Vagina (tissue), 2 donors: ENCODE data around the gene CAPN13. TPM values are rescaled to one million over a fixed set of nuclear protein-coding genes. Genes with fewer than 3 reads are reported as not detected.

Source experiments
- DNase-seq, 2 donors: peaks; one replicate each; pipeline ENCODE4 v3.0.0-alpha.2; 2017; ENCODE audit errors: extremely low spot score in 2 of 2
- H3K27ac ChIP-seq: fragments of 200-600 bp; sonication (generic); one replicate; pipeline ENCODE4 v1.5.1; 2019
- H3K27me3 ChIP-seq: fragments of 200-600 bp; sonication (generic); one replicate; pipeline ENCODE4 v1.5.1; 2019
- H3K36me3 ChIP-seq, 2 donors: fragments of 200-600 bp; sonication (generic); one replicate each; pipeline ENCODE4 v1.5.1; 2017 to 2019
- H3K4me1 ChIP-seq: fragments of 200-600 bp; sonication (generic); one replicate; pipeline ENCODE4 v1.5.1; 2019
- H3K4me3 ChIP-seq, 2 donors: fragments of 200-600 bp; sonication (generic); 1 replicate in 1 of 2; 2 replicates in 1 of 2; pipeline ENCODE4 v1.5.1; 2016 to 2019
- H3K9me3 ChIP-seq: fragments of 200-600 bp; sonication (generic); one replicate; pipeline ENCODE4 v1.5.1; 2019
- POLR2A ChIP-seq, 2 donors: fragments of 450-650 bp; IDR thresholded peaks; one replicate each; pipeline ENCODE4 v1.6.1; 2017; ENCODE audit warnings: antibody characterized with exemption in 2 of 2, mild to moderate bottlenecking in 2 of 2, moderate library complexity in 2 of 2
- POLR2AphosphoS5 ChIP-seq, 2 donors: sonication (generic); formaldehyde crosslinking; IDR thresholded peaks; one replicate each; pipeline ENCODE4 v1.9.0; 2017; ENCODE audit warnings: antibody characterized with exemption in 2 of 2, mild to moderate bottlenecking in 2 of 2, low read depth in 1 of 2; ENCODE audit not compliant: insufficient read depth in 1 of 2
- intact Hi-C: fragments of 100-400 bp; cut with DNase I; formaldehyde crosslinking; loops from one replicate; pipeline ENCODE4 v1.15.1; 2023
- total RNA-seq: library from RNA; depleted of rRNA; stranded (reverse); fragments of >200 nt; gene quantifications from one replicate; pipeline ENCODE4 v1.2.3, GENCODE V29; 2016
- TF ChIP-seq, protein P1 (sequence below), 3 experiments: fragments of 450-650 bp in 2 of 3; fragments of 200-600 bp in 1 of 3; sonication (generic) in 1 of 3; IDR thresholded peaks; one replicate each; pipeline ENCODE4 v1.5.1; 2017 to 2019; ENCODE audit warnings: antibody characterized with exemption in 3 of 3, mild to moderate bottlenecking in 2 of 3, moderate library complexity in 2 of 3

The CAPN13 gene
- total RNA-seq, 1 donor from 2014 or later = not detected

DNA sequence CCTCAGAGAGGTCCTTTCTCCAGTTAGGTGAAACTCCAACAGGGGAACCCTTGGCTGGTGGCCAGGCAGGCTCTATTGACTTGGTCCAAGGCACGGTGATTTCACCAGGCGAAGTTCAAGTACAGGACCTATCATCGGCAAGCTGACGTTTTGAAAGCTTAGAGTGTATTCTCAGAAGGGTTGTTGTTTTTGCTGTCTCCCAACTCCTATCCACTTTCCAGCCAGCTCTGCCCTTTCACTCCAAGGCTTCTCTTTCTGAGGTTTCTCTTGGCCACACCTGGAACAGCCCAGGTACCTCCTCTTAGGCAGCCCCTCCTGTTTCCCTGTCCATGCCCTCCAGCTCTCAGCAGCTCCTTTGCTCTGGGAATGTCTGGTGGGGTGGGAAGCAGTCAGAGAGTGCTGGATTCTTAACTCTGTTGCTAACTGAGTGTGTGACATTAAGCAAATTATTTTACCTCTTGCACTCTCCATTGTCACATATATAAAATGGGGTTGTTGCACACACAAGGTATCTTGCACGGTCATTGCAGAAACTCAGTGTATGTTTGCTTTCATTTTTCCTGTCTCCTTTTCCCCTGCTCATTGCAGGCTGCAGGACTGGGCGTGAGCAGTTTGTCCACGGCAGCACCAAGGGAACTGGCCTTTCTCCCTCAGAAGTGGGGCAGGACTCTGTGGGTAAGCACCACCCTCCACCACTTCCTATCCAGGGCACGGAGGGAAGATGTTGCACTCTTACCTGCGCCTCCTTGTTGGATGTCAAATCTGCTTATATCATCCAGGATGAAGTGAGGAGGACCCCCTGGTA lies 30.2 kb downstream of the CAPN13 start:
- peak; percentile 42 to 67 for DNase-seq
- TF ChIP-seq POLR2AphosphoS5 (IDR thresholded peaks at IDR 0.05; ENCODE audit: insufficient read depth in 1 of 2, low read depth in 1 of 2) = no peak
- TF ChIP-seq, protein P1, sequence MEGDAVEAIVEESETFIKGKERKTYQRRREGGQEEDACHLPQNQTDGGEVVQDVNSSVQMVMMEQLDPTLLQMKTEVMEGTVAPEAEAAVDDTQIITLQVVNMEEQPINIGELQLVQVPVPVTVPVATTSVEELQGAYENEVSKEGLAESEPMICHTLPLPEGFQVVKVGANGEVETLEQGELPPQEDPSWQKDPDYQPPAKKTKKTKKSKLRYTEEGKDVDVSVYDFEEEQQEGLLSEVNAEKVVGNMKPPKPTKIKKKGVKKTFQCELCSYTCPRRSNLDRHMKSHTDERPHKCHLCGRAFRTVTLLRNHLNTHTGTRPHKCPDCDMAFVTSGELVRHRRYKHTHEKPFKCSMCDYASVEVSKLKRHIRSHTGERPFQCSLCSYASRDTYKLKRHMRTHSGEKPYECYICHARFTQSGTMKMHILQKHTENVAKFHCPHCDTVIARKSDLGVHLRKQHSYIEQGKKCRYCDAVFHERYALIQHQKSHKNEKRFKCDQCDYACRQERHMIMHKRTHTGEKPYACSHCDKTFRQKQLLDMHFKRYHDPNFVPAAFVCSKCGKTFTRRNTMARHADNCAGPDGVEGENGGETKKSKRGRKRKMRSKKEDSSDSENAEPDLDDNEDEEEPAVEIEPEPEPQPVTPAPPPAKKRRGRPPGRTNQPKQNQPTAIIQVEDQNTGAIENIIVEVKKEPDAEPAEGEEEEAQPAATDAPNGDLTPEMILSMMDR (IDR thresholded peaks at IDR 0.05) = no peak
- no peak for TF ChIP-seq POLR2A (IDR thresholded peaks at IDR 0.05)

DNA sequence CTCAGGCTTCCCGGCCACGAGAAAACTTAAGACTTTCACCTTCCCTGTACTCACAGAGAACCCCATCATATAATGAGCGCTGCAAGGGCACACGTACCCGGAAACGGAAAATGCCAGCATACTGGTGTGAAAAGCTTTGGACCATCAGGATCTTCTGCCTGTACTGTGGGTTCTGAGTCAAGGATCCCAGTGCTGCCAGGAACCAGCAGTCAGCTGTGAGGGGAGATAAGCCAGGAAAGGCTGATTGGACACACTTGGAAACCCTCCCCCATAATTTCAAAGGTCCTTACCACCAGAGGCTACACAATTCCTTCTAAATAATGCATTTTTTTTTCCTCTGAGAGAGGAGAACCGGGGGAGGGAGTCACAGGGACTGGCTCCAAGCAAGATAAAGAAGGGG lies 31.4 kb downstream of the CAPN13 start:
- no peaks in the 10 kb centered on the region for H3K9me3 ChIP-seq
- TF ChIP-seq, protein P1 (IDR thresholded peaks at IDR 0.05) = no peak
- TF ChIP-seq POLR2AphosphoS5 (IDR thresholded peaks at IDR 0.05; ENCODE audit: insufficient read depth in 1 of 2, low read depth in 1 of 2) (no peak), POLR2A (IDR thresholded peaks at IDR 0.05) (no peak)
- no peak overlapping the region for H3K27ac ChIP-seq
- no peaks in the 10 kb centered on the region for H3K36me3 ChIP-seq
- H3K27me3 ChIP-seq = no peaks in the 10 kb centered on the region
- no peak overlapping the region for H3K4me3 ChIP-seq
- H3K4me1 ChIP-seq = no peaks in the 10 kb centered on the region
- intact Hi-C loops = no loop called here
- DNase-seq = peak; percentile 20 to 58

More for the DNA sequence above, 30.2 kb downstream of the CAPN13 start:
- intact Hi-C loops = no loop called here
- H3K27me3 ChIP-seq = no peaks in the 10 kb centered on the region
- H3K27ac ChIP-seq = no peak overlapping the region
- H3K36me3 ChIP-seq = no peaks in the 10 kb centered on the region
- H3K9me3 ChIP-seq = no peaks in the 10 kb centered on the region
- H3K4me3 ChIP-seq = no peak overlapping the region
- H3K4me1 ChIP-seq = no peaks in the 10 kb centered on the region

DNA sequence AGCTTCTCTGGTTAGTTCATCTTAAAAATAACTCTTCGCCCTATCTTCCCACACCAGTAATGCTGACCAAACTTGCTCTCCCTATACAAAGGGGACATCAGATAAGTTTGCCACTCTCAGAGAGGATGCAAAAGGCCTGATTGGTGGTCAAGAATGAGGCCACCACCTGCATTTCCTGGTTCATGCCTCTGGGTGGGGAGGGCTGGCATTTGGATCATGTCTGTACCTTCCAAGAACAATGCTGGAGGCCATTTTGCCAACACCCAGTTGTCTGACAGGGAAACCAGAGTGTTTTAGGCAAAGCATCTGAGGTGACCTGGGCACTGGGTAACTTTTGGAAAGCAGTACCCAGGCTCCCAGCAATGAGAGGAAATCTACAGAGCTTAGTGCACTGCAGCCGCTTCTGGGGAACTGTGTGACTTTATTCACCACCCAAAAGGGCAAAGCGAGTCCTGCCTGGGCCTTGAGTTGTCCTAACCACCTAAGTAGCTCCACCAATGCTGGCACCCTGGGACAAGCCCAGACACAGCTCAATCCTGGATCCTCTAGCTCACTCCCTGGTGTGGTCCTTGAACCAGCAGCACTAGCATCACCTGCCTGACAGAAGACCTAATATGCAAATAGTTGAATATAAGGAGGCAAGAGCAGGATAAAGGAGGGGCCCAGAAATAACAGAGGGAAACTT lies 35.1 kb downstream of the CAPN13 start:
- H3K4me3 ChIP-seq = no peak overlapping the region
- no peaks in the 10 kb centered on the region for H3K4me1 ChIP-seq
- no peak overlapping the region for H3K27ac ChIP-seq
- no peaks in the 10 kb centered on the region for H3K27me3 ChIP-seq
- intact Hi-C loops = no loop called here
- H3K36me3 ChIP-seq = no peaks in the 10 kb centered on the region
- TF ChIP-seq, protein P1 (IDR thresholded peaks at IDR 0.05) = no peak
- TF ChIP-seq POLR2AphosphoS5 (IDR thresholded peaks at IDR 0.05; ENCODE audit: insufficient read depth in 1 of 2, low read depth in 1 of 2) = no peak
- no peak for TF ChIP-seq POLR2A (IDR thresholded peaks at IDR 0.05)
- DNase-seq = peak; percentile 70 to 91
- no peaks in the 10 kb centered on the region for H3K9me3 ChIP-seq

DNA sequence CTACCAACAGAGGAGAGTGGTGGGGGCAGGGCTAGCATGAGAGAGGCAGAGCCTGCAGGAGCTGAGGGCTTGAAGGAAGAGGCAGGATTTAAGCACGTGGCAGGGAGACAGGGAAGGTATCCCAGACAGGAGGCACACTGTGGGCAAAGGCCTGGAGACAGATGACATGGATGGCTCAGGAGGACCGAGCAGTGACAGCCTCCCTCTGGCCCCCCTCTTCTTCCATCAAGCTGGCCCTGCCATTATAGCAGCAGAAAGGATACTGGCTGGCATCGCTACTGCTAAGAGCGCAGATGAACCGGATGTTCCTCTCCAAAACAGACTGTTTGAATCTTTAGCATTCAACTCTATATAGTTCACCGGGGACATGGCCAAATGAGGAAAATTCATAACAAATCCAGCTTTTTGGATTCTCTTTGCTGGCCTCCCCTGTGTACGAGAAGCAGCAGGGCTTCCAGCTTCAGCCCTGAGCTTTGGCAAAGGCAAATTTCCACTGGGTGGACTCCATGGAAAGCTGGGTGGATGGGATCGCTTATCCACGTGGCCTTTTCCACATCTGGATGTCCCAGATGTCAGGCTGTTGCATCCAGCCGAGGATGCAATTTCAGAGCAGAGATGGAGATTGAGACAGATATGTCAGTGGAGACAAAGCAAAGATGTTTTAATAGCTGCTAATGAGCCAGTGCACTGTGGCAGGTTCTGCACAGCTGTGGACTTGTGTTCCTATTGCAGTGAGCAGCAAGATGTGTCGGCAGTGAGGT lies 36.2 kb downstream of the CAPN13 start:
- TF ChIP-seq POLR2AphosphoS5 (IDR thresholded peaks at IDR 0.05; ENCODE audit: insufficient read depth in 1 of 2, low read depth in 1 of 2) (no peak), POLR2A (IDR thresholded peaks at IDR 0.05) (no peak)
- TF ChIP-seq, protein P1 (IDR thresholded peaks at IDR 0.05) = no peak
- peak; percentile 31 to 81 for DNase-seq
- Histone ChIP-seq H3K4me3 (no peak overlapping the region), H3K27ac (no peak overlapping the region), H3K4me1 (no peaks in the 10 kb centered on the region), H3K36me3 (no peaks in the 10 kb centered on the region), H3K9me3 (no peaks in the 10 kb centered on the region), H3K27me3 (no peaks in the 10 kb centered on the region)
- intact Hi-C loops = no loop called here
